ENCODE measurements around the gene UBA6. TPM values are rescaled to one million over a fixed set of nuclear protein-coding genes. Genes with fewer than 3 reads are reported as not detected.

Gene UBA6
- total RNA-seq, 1 donor from 2014 or later, result 85.1 TPM

DNA sequence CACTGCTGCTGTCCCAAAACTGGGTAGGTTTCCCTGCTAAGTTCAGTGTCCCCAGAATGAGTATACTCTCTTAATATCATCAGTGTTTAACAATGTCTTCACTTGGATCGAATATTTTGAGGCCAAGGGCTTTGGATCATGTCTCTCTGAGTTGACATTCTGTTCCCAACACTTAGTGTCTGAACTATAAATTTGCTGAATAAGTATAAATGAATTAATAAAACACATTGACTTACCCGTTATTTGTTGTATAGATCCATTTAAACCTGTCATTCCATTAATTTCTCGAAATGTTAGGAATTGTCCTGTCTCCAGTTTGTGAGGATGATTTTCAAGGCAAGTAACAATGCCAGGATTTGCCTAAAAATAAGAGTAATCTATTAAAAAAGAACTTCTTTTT lies 32.6 kb downstream of the UBA6 start:
- no peak for DNase-seq (ENCODE audit: low spot score, unreplicated experiment)
- Mint-ChIP-seq H3K4me1 (ENCODE audit: low read depth) (no peaks in the 10 kb centered on the region), H3K9me3 (ENCODE audit: low read depth) (no peaks in the 10 kb centered on the region), H3K27ac (no peak overlapping the region), H3K27me3 (no peaks in the 10 kb centered on the region), H3K4me3 (ENCODE audit: low read depth) (no peak overlapping the region), H3K36me3 (ENCODE audit: insufficient read depth) (peaks cover 31% of the 10 kb centered on the region)
- TF ChIP-seq CTCF (IDR thresholded peaks at IDR 0.05; ENCODE audit: unreplicated experiment), result no peak

GRCh38 chr4:67660418-67660817 lies 40.5 kb downstream of the UBA6 start:
- Mint-ChIP-seq H3K27me3 (no peaks in the 10 kb centered on the region), H3K4me1 (ENCODE audit: low read depth) (no peaks in the 10 kb centered on the region), H3K4me3 (ENCODE audit: low read depth) (no peak overlapping the region), H3K9me3 (ENCODE audit: low read depth) (peaks cover 35% of the 10 kb centered on the region), H3K36me3 (ENCODE audit: insufficient read depth) (peaks cover 72% of the 10 kb centered on the region), H3K27ac (no peak overlapping the region)
- no peak for DNase-seq (ENCODE audit: low spot score, unreplicated experiment)
- no peak for TF ChIP-seq CTCF (IDR thresholded peaks at IDR 0.05; ENCODE audit: unreplicated experiment)

GRCh38 chr4:67659065-67659464 lies 41.9 kb downstream of the UBA6 start:
- no peak for DNase-seq (ENCODE audit: low spot score, unreplicated experiment)
- H3K27ac Mint-ChIP-seq, result no peak overlapping the region
- peaks cover 40% of the 10 kb centered on the region for H3K9me3 Mint-ChIP-seq (ENCODE audit: low read depth)
- H3K36me3 Mint-ChIP-seq (ENCODE audit: insufficient read depth), result peaks cover 79% of the 10 kb centered on the region
- no peak for TF ChIP-seq CTCF (IDR thresholded peaks at IDR 0.05; ENCODE audit: unreplicated experiment)
- no peaks in the 10 kb centered on the region for H3K27me3 Mint-ChIP-seq
- no peaks in the 10 kb centered on the region for H3K4me1 Mint-ChIP-seq (ENCODE audit: low read depth)
- no peak overlapping the region for H3K4me3 Mint-ChIP-seq (ENCODE audit: low read depth)

- TF ChIP-seq CTCF (IDR thresholded peaks at IDR 0.05; ENCODE audit: unreplicated experiment), result no peak
- Mint-ChIP-seq H3K27ac (no peak overlapping the region), H3K4me1 (ENCODE audit: low read depth) (no peaks in the 10 kb centered on the region), H3K27me3 (no peaks in the 10 kb centered on the region), H3K4me3 (ENCODE audit: low read depth) (no peak overlapping the region), H3K36me3 (ENCODE audit: insufficient read depth) (peaks cover 81% of the 10 kb centered on the region), H3K9me3 (ENCODE audit: low read depth) (peaks cover 43% of the 10 kb centered on the region)
- DNase-seq (ENCODE audit: low spot score, unreplicated experiment), result no peak
Observed at GRCh38 chr4:67658302-67658701, 42.7 kb downstream of the UBA6 start.

DNA sequence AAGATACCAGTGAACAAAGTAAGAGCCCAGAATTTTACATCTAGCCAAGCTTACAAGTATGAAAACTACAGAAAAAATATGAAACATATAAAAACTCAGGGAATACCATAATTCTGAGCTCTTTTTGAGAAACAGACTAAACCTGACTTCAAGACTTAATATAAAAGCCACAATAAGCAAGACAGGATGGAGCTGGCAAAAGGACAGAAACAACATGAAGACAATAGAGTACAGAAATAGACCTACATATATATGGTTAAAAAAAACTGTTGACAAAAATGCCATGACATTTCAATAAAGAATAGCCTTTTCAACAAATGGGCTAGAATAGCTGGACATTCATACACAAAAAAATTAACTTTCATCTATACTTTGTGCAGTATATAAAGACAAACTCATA lies 49.4 kb downstream of the UBA6 start:
- H3K27ac Mint-ChIP-seq, result no peak overlapping the region

More for the DNA sequence above, 49.4 kb downstream of the UBA6 start:
- DNase-seq (ENCODE audit: low spot score, unreplicated experiment), result no peak
- H3K4me3 Mint-ChIP-seq (ENCODE audit: low read depth), result no peak overlapping the region
- peaks cover 10% of the 10 kb centered on the region for H3K9me3 Mint-ChIP-seq (ENCODE audit: low read depth)
- H3K36me3 Mint-ChIP-seq (ENCODE audit: insufficient read depth), result peaks cover 39% of the 10 kb centered on the region
- no peaks in the 10 kb centered on the region for H3K27me3 Mint-ChIP-seq
- no peaks in the 10 kb centered on the region for H3K4me1 Mint-ChIP-seq (ENCODE audit: low read depth)
- TF ChIP-seq CTCF (IDR thresholded peaks at IDR 0.05; ENCODE audit: unreplicated experiment), result no peak
